Suppressor macrophage treated with lipopolysaccharide for 4 hours (primary cell): Measurements from ENCODE around the gene FCGR3A.

Source experiments
- DNase-seq: peaks from one replicate; pipeline ENCODE4 v3.0.0-alpha.2; 2020

FCGR3A gene

GRCh38 chr1:161499099-161500039 lies 50.2 kb downstream of the FCGR3A start:
- peak; percentile 92 for DNase-seq

GRCh38 chr1:161498646-161499045 lies 51.0 kb downstream of the FCGR3A start:
- DNase-seq, result peak; percentile 53

- no peak for DNase-seq
Observed at GRCh38 chr1:161497961-161498360, 51.7 kb downstream of the FCGR3A start.

- no peak for DNase-seq
Observed at GRCh38 chr1:161495490-161495889, 54.1 kb downstream of the FCGR3A start.

GRCh38 chr1:161494091-161494735 lies 55.4 kb downstream of the FCGR3A start:
- DNase-seq, result no peak

- no peak for DNase-seq
Observed at GRCh38 chr1:161492827-161493226, 56.8 kb downstream of the FCGR3A start.
